SK-N-MC (cell line): ENCODE measurements around the gene GRK3.

Experiments used
- EZH2 ChIP-seq: fragments of 200-600 bp; sonication (generic); IDR thresholded peaks from one replicate; pipeline ENCODE4 v1.6.1; 2017; ENCODE audit warnings: antibody characterized with exemption
- POLR2AphosphoS5 ChIP-seq: IDR thresholded peaks from 2 replicates; pipeline ENCODE4 v1.6.1; 2012; ENCODE audit warnings: mild to moderate bottlenecking, low read depth, low read length, borderline replicate concordance

GRCh38 chr22:25567251-25567675 lies 2.8 kb downstream of the GRK3 start:
- no peak for TF ChIP-seq POLR2AphosphoS5
- TF ChIP-seq EZH2: no peak
